Mesodermal cell (in vitro differentiated cells): ENCODE data around the gene EHBP1L1.
A peak's percentile ranks its signal among the peaks of the same experiment; 100 is the strongest.

Experiments
- H3K27ac ChIP-seq: 2 replicates; pipeline ENCODE4 v1.7.0; 2013; ENCODE audit warnings: mild to moderate bottlenecking, low read depth, low read length, moderate library complexity; ENCODE audit not compliant: severe bottlenecking
- H3K36me3 ChIP-seq: 2 replicates; pipeline ENCODE4 v1.7.1; 2013; ENCODE audit warnings: mild to moderate bottlenecking, low read length, moderate library complexity; ENCODE audit not compliant: control insufficient read depth, insufficient read depth
- H3K4me1 ChIP-seq: one replicate; pipeline ENCODE4 v1.7.1; 2013; ENCODE audit warnings: mild to moderate bottlenecking, low read length; ENCODE audit not compliant: insufficient read depth, control insufficient read depth, poor library complexity, severe bottlenecking
- H3K4me3 ChIP-seq: 2 replicates; pipeline ENCODE4 v1.7.0; 2013; ENCODE audit warnings: low read length, control low read depth, mild to moderate bottlenecking; ENCODE audit not compliant: insufficient read depth, poor library complexity, severe bottlenecking; ENCODE audit errors: extremely low read depth
- H3K9me3 ChIP-seq: 2 replicates; pipeline ENCODE4 v1.7.1; 2013; ENCODE audit warnings: mild to moderate bottlenecking, low read length, moderate library complexity; ENCODE audit not compliant: control insufficient read depth
- WGBS, 2 experiments: methylation state at CpG; one replicate each; pipeline ENCODE4 v1.1.5; 2013; ENCODE audit warnings: missing lambda C conversion rate in 2 of 2; ENCODE audit not compliant: insufficient coverage in 2 of 2; 5-methylcytosine and 5-hydroxymethylcytosine counted together

EHBP1L1 gene

GRCh38 chr11:65574109-65574810, 1.6 kb upstream of the EHBP1L1 start:
- H3K27ac ChIP-seq = peak overlapping the region; percentile 75
- WGBS, 2 experiments = 0 to 3% methylated on average over 23 to 42 of the region's 67 CpGs
- no peaks in the 10 kb centered on the region for H3K9me3 ChIP-seq
- peaks cover 51% of the 10 kb centered on the region for H3K4me1 ChIP-seq
- peaks cover 12% of the 10 kb centered on the region for H3K36me3 ChIP-seq
- H3K4me3 ChIP-seq = peak overlapping the region; percentile 44

DNA sequence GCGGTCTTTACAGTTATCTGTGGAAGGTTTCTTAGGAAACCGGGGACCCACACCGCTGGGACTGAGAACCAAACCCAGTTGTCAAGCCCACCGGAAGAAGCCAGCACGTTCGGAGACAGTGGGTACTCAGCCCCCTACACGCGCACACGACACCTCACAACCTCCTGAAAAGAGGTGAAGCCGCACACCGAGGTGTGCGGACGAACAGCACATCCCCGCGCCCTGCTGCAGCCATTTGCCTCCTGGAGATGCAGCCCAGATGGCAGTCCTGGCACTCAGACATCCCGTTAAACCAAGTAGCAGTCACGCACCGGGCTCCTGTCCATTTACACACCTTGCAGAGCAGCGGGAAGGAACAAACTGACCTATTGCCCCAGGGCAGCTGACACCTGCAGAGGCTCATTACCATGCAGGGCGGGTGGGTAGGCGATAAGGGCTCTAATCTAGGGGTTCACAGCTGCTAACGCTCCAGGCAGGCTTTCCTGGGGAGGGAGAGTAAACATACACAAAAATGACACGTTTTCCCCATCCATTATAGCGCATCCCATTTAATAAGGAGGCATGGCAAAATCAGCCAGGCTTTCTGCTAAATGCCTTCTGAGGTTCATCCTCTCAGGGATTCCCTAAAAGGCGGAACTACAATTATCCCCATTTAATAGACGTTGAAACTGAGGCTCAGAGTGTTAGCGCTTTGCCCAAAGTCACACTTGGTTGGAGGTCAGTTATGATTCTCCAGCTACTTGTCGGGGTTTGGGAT, 864 bp upstream of the EHBP1L1 start:
- Histone ChIP-seq H3K4me3 (peak overlapping the region; percentile 37), H3K36me3 (peaks cover 12% of the 10 kb centered on the region), H3K9me3 (no peaks in the 10 kb centered on the region), H3K4me1 (peaks cover 50% of the 10 kb centered on the region), H3K27ac (peak overlapping the region; percentile 75)
- WGBS, 2 experiments = 9 to 15% methylated on average over 25 of the region's 28 CpGs

DNA sequence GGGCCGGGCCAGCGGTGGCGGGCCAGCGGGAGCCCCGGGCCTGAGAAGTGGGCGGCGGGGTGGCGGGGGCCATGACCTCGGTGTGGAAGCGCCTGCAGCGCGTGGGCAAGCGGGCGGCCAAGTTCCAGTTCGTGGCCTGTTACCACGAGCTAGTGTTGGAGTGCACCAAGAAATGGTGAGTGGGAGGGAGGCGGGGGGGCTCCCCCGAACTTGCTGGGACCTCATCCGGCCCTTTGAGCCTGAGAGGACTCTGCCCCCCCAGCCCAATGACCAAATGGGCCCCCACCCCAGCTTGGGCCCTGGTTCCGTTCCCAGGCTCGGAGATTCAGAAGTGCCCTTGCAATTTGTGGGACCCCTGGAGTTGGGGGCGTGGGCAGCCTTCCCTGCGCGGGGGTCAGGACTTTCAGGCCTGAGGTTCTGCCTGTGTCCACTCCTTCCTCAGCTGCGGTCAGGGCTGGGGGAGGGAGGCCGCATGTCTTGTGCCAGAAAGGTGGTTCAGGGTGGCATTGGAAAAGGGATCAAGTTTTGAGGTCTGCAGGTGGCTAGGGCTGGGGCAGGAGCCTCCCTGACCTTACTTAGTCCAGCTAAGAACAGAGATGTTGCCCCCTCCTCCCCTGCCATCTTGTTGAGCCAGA, 496 bp downstream of the EHBP1L1 start:
- peaks cover 46% of the 10 kb centered on the region for H3K4me1 ChIP-seq
- peaks cover 17% of the 10 kb centered on the region for H3K36me3 ChIP-seq
- WGBS, 2 experiments = 32 to 57% methylated on average over 9 to 24 of the region's 26 CpGs
- peak overlapping the region; percentile 37 for H3K4me3 ChIP-seq
- H3K9me3 ChIP-seq = no peaks in the 10 kb centered on the region
- no peak overlapping the region for H3K27ac ChIP-seq

- Histone ChIP-seq H3K9me3 (no peaks in the 10 kb centered on the region), H3K36me3 (peaks cover 15% of the 10 kb centered on the region), H3K4me1 (peaks cover 39% of the 10 kb centered on the region), H3K4me3 (peak overlapping the region; percentile 37), H3K27ac (no peak overlapping the region)
- 77 to 82% methylated on average over 14 to 15 of the region's 18 CpGs for WGBS, 2 experiments
Observed at GRCh38 chr11:65576867-65577755, 1.3 kb downstream of the EHBP1L1 start.

DNA sequence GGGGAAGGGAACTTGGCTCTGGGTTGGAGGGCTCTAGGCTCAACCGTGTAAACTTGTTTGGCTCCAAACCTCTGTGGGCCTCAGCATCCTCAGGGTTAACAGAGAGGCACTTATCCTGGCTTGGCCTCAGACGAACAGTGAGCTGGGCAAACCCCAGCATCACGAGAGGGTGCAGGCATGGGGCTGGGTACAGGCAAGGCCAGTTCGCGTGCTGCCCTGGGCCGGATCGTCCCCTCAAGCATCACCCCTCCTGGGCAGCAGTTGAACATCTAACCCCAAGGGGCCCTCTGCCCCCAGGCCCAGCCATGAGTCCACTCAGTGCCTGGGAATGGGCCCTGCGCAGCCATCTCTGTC, 1.9 kb downstream of the EHBP1L1 start:
- 72 to 80% methylated on average over 7 to 8 of the region's 8 CpGs for WGBS, 2 experiments
- Histone ChIP-seq H3K27ac (no peak overlapping the region), H3K9me3 (no peaks in the 10 kb centered on the region), H3K4me1 (peaks cover 39% of the 10 kb centered on the region), H3K4me3 (no peak overlapping the region), H3K36me3 (peaks cover 17% of the 10 kb centered on the region)

GRCh38 chr11:65578134-65578533, 2.3 kb downstream of the EHBP1L1 start:
- Histone ChIP-seq H3K4me3 (no peak overlapping the region), H3K4me1 (peaks cover 37% of the 10 kb centered on the region), H3K27ac (no peak overlapping the region), H3K36me3 (peaks cover 17% of the 10 kb centered on the region), H3K9me3 (no peaks in the 10 kb centered on the region)
- 90 to 91% methylated on average over 6 to 7 of the region's 7 CpGs for WGBS, 2 experiments

GRCh38 chr11:65578667-65579066, 2.8 kb downstream of the EHBP1L1 start:
- Histone ChIP-seq H3K4me3 (no peak overlapping the region), H3K4me1 (peaks cover 31% of the 10 kb centered on the region), H3K36me3 (peaks cover 11% of the 10 kb centered on the region), H3K27ac (no peak overlapping the region), H3K9me3 (no peaks in the 10 kb centered on the region)
- 77 to 96% methylated on average over 3 of the region's 3 CpGs for WGBS, 2 experiments

- H3K4me3 ChIP-seq = no peak overlapping the region
- peaks cover 9% of the 10 kb centered on the region for H3K36me3 ChIP-seq
- peaks cover 28% of the 10 kb centered on the region for H3K4me1 ChIP-seq
- no peak overlapping the region for H3K27ac ChIP-seq
- 92 to 94% methylated on average over 4 of the region's 4 CpGs for WGBS, 2 experiments
- H3K9me3 ChIP-seq = no peaks in the 10 kb centered on the region
Observed at GRCh38 chr11:65579291-65579690, 3.4 kb downstream of the EHBP1L1 start.

- Histone ChIP-seq H3K27ac (no peak overlapping the region), H3K4me1 (peaks cover 21% of the 10 kb centered on the region), H3K4me3 (no peak overlapping the region), H3K9me3 (no peaks in the 10 kb centered on the region), H3K36me3 (peaks cover 9% of the 10 kb centered on the region)
- WGBS, 2 experiments = 94% methylated on average over 12 to 14 of the region's 19 CpGs
Observed at GRCh38 chr11:65580031-65580692, 4.3 kb downstream of the EHBP1L1 start.

GRCh38 chr11:65580756-65581155, 4.9 kb downstream of the EHBP1L1 start:
- 82 to 100% methylated on average over 1 to 2 of the region's 8 CpGs for WGBS, 2 experiments
- H3K36me3 ChIP-seq = peaks cover 10% of the 10 kb centered on the region
- H3K4me3 ChIP-seq = no peak overlapping the region
- H3K9me3 ChIP-seq = no peaks in the 10 kb centered on the region
- H3K27ac ChIP-seq = no peak overlapping the region
- H3K4me1 ChIP-seq = peaks cover 18% of the 10 kb centered on the region
